ENCODE results near the gene RCOR1. TPM values are rescaled to one million over a fixed set of nuclear protein-coding genes. Genes with fewer than 3 reads are reported as not detected.

The RCOR1 gene
- total RNA-seq, 1 experiment from 2014 or later: 34.1 TPM

DNA sequence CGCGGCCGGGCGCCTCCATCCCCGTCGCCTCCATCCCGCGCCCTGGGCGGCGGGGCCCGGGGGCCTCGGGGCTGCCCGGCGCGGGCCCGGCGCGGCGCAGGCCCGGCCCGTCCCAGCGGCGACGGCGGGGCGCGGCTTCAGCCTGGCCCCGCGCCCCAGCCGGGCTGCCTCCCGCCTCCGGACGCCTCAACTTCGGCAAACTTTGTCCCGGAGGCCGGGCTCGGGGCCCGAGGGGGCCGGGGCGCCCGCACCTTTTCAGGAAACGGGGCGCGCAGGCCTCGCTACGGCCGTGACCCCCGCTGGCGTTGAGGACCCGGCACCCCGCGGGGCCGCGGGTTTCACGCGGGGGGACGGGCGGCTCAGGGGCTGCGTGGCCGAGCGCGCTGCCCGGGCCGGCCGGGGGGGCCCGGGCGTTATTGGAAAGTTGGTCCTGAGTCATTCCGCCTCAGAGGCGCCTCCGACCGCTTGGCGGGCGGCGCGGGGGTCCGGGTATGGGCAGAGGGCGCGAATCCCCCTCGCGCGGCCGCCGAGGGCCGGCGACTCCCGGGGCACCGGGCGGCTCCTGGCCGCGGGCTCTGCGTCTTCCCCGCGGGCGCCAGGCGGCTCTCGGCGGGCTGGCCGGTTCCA is 185.4 kb downstream of the RCOR1 start:
- no peak overlapping the region for H4K91ac ChIP-seq (ENCODE audit: insufficient read length, low read depth, low read length)
- peaks cover 11% of the 10 kb centered on the region for H3K23me2 ChIP-seq (ENCODE audit: insufficient read length, low read depth, low read length, poor library complexity, severe bottlenecking)
- H2BK15ac ChIP-seq (ENCODE audit: low read depth, low read length): no peak overlapping the region
- H2BK5ac ChIP-seq (ENCODE audit: insufficient read length, low read length): no peak overlapping the region
- no peak overlapping the region for H3K56ac ChIP-seq (ENCODE audit: insufficient read length, low read depth, low read length)
- no peak overlapping the region for H2AK5ac ChIP-seq (ENCODE audit: insufficient read length, low read length)
- H2AFZ ChIP-seq (ENCODE audit: low read length): no peak overlapping the region
- H4K8ac ChIP-seq (replicated peaks; ENCODE audit: insufficient read length, low read depth, low read length): no peak overlapping the region
- H3K4ac ChIP-seq (ENCODE audit: low read depth, low read length): no peak overlapping the region
- no peak overlapping the region for H3K14ac ChIP-seq (ENCODE audit: insufficient read depth, low read length)
- no CpG with 5 or more reads among the region's 98 CpGs for WGBS (ENCODE audit: extremely low coverage, insufficient read length, low lambda C conversion rate)
- no peak overlapping the region for H3K27ac ChIP-seq (ENCODE audit: insufficient read length, low read depth, low read length)
- H3K4me1 ChIP-seq (ENCODE audit: insufficient read depth, low read length): peaks cover 5% of the 10 kb centered on the region; the same call in 1 of the 2 replicates
- H3K23ac ChIP-seq (ENCODE audit: insufficient read length, low read depth, low read length): no peak overlapping the region
- no peaks in the 10 kb centered on the region for H3K9me3 ChIP-seq (ENCODE audit: control insufficient read depth, low read depth, low read length)
- TF ChIP-seq, protein P1, sequence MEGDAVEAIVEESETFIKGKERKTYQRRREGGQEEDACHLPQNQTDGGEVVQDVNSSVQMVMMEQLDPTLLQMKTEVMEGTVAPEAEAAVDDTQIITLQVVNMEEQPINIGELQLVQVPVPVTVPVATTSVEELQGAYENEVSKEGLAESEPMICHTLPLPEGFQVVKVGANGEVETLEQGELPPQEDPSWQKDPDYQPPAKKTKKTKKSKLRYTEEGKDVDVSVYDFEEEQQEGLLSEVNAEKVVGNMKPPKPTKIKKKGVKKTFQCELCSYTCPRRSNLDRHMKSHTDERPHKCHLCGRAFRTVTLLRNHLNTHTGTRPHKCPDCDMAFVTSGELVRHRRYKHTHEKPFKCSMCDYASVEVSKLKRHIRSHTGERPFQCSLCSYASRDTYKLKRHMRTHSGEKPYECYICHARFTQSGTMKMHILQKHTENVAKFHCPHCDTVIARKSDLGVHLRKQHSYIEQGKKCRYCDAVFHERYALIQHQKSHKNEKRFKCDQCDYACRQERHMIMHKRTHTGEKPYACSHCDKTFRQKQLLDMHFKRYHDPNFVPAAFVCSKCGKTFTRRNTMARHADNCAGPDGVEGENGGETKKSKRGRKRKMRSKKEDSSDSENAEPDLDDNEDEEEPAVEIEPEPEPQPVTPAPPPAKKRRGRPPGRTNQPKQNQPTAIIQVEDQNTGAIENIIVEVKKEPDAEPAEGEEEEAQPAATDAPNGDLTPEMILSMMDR (conservative IDR thresholded peaks at IDR 0.05): no peak
- Mint-ChIP-seq H3K36me3 (ENCODE audit: insufficient read depth in 1 of 3, low read depth in 3 of 3) (no peaks in the 10 kb centered on the region), H3K27ac (no peak overlapping the region), H3K9me3 (no peaks in the 10 kb centered on the region; a peak in 1 of 5 replicates), H3K4me3 (peak overlapping the region; percentile 63 to 78), H3K27me3 (ENCODE audit: low read depth) (peaks cover 17% of the 10 kb centered on the region), H3K4me1 (peaks cover 36 to 37% of the 10 kb centered on the region in 2 experiments)
- no peak overlapping the region for H3K18ac ChIP-seq (ENCODE audit: insufficient read length, low read depth, low read length)
- H2BK20ac ChIP-seq (ENCODE audit: low read depth, low read length, poor library complexity, severe bottlenecking): no peak overlapping the region
- no peaks in the 10 kb centered on the region for H4K20me1 ChIP-seq (ENCODE audit: control insufficient read depth, insufficient read depth, insufficient read length)
- H4K5ac ChIP-seq (ENCODE audit: insufficient read length, low read depth, low read length): no peak overlapping the region
- no peak overlapping the region for H2BK12ac ChIP-seq (ENCODE audit: insufficient read length, low read depth, low read length)
- H3K4me2 ChIP-seq (ENCODE audit: insufficient read depth, insufficient read length, low read length): peak overlapping the region; percentile 90
- peaks cover 5% of the 10 kb centered on the region; the same call in 1 of the 2 replicates for H3K27me3 ChIP-seq (ENCODE audit: insufficient read depth, low read length)
- DNase-seq: peak; percentile 27
- no peaks in the 10 kb centered on the region; the same call in 1 of the 2 replicates for H3K79me2 ChIP-seq (ENCODE audit: insufficient read depth, low read length)
- no peak overlapping the region for H3T11ph ChIP-seq (ENCODE audit: low read length)
- H2BK120ac ChIP-seq (ENCODE audit: low read depth, low read length, poor library complexity, severe bottlenecking): no peak overlapping the region
- H3K79me1 ChIP-seq (ENCODE audit: insufficient read depth, low read depth, low read length, poor library complexity, severe bottlenecking): no peaks in the 10 kb centered on the region
- H3K9ac ChIP-seq (ENCODE audit: extremely low read depth, insufficient read length, low read length): no peak overlapping the region
